Stomach (tissue), 4 donors: ENCODE measurements around the gene PDCD7.

Experiments used
- CTCF ChIP-seq, 7 experiments: fragments of 450-650 bp in 4 of 7; fragments of 200-600 bp in 3 of 7; sonication (generic) in 3 of 7; IDR thresholded peaks; one replicate each; pipeline ENCODE4 v1.5.1; 2016 to 2019; ENCODE audit warnings: antibody characterized with exemption in 7 of 7, control low read depth in 2 of 7, mild to moderate bottlenecking in 1 of 7
- POLR2A ChIP-seq, 4 donors: fragments of 450-650 bp; IDR thresholded peaks; one replicate each; pipeline ENCODE4 v1.6.1; 2016; ENCODE audit warnings: antibody characterized with exemption in 4 of 4, control low read depth in 2 of 4, mild to moderate bottlenecking in 1 of 4, moderate library complexity in 1 of 4
- POLR2AphosphoS5 ChIP-seq, 3 donors: sonication (generic); formaldehyde crosslinking; IDR thresholded peaks; one replicate each; pipeline ENCODE4 v1.6.1; 2016; ENCODE audit warnings: antibody characterized with exemption in 3 of 3

GRCh38 chr15:65105038-65105437 is 28.6 kb downstream of the PDCD7 start:
- TF ChIP-seq CTCF (IDR thresholded peaks at IDR 0.05) (no peak), POLR2AphosphoS5 (IDR thresholded peaks at IDR 0.05) (no peak), POLR2A (IDR thresholded peaks at IDR 0.05) (no peak)
